Right atrium auricular region (tissue), 2 donors: ENCODE measurements around the gene CDC42EP1. TPM values are rescaled to one million over a fixed set of nuclear protein-coding genes. Genes with fewer than 3 reads are reported as not detected.
"Not testable (repeated sequence)": the region's sequence is repeated elsewhere in the genome, so short reads cannot be mapped to it uniquely, and the experiment has no call there.

Experiments
- DNase-seq: peaks from one replicate; pipeline ENCODE4 v3.0.0-alpha.2; 2019; ENCODE audit warnings: low spot score
- H3K27ac ChIP-seq, 2 donors: fragments of 200-600 bp; sonication (generic); 1 replicate in 1 of 2; 2 replicates in 1 of 2; pipeline ENCODE4 v1.5.1; 2016 to 2019
- H3K27me3 ChIP-seq, 2 donors: fragments of 200-600 bp; sonication (generic); one replicate each; pipeline versions ENCODE4 v1.5.1 to v1.6.0; 2017 to 2019
- H3K36me3 ChIP-seq: fragments of 200-600 bp; sonication (generic); one replicate; pipeline ENCODE4 v1.5.1; 2016
- H3K4me1 ChIP-seq, 2 donors: fragments of 200-600 bp; sonication (generic); one replicate each; pipeline versions ENCODE4 v1.5.1 to v1.6.0; 2017 to 2019
- H3K4me3 ChIP-seq, 2 donors: fragments of 200-600 bp; sonication (generic); 1 replicate in 1 of 2; 2 replicates in 1 of 2; pipeline ENCODE4 v1.5.1; 2017 to 2019; ENCODE audit warnings: mild to moderate bottlenecking in 1 of 2, moderate library complexity in 1 of 2
- H3K9me3 ChIP-seq, 2 donors: fragments of 200-600 bp; sonication (generic); one replicate each; pipeline ENCODE4 v1.5.1; 2019
- total RNA-seq, 2 donors: library from RNA; depleted of rRNA; stranded (reverse); fragments of >200 nt; gene quantifications; one replicate each; pipeline ENCODE4 v1.1.0, GENCODE V29; 2016
- TF ChIP-seq, protein P1 (sequence below), 2 donors: fragments of 200-600 bp; sonication (generic); IDR thresholded peaks; one replicate each; pipeline ENCODE4 v1.5.1; 2019; ENCODE audit warnings: antibody characterized with exemption in 2 of 2

Gene CDC42EP1
- total RNA-seq, 2 donors from 2014 or later = 20.7 to 34.8 TPM

DNA sequence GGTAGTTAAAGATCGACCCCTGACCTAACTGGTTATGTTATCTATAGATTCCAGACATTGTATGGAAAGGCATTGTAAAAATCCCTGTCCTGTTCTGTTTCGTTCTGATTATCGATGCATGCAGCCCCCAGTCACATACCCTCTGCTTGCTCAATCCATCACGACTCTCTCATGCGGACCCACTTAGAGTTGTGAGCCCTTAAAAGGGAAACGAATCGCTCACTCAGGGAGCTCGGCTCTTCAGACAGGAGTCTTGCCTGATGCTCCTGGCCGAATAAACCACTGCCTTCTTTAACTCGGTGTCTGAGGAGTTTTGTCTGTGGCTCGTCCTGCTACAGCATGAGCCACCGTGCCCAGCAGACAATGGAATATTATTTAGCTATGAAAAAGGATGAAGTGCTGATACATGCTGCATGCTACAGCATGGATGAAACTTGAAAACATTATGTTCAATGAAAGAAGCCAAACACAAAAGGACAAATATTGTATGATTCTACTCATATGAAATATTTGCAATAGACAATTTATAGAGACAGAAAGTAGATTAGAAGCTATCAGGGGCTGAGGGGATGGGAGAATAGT, 31.6 kb downstream of the CDC42EP1 start:
- Histone ChIP-seq H3K9me3 (no peaks in the 10 kb centered on the region), H3K4me3 (peak overlapping the region in 1 of 2 donors; percentile 15), H3K4me1 (peaks cover 0 to 6% of the 10 kb centered on the region in 2 donors), H3K36me3 (no peaks in the 10 kb centered on the region), H3K27me3 (no peaks in the 10 kb centered on the region), H3K27ac (peak overlapping the region in 1 of 2 donors; percentile 18)
- DNase-seq = no peak
- TF ChIP-seq, protein P1, sequence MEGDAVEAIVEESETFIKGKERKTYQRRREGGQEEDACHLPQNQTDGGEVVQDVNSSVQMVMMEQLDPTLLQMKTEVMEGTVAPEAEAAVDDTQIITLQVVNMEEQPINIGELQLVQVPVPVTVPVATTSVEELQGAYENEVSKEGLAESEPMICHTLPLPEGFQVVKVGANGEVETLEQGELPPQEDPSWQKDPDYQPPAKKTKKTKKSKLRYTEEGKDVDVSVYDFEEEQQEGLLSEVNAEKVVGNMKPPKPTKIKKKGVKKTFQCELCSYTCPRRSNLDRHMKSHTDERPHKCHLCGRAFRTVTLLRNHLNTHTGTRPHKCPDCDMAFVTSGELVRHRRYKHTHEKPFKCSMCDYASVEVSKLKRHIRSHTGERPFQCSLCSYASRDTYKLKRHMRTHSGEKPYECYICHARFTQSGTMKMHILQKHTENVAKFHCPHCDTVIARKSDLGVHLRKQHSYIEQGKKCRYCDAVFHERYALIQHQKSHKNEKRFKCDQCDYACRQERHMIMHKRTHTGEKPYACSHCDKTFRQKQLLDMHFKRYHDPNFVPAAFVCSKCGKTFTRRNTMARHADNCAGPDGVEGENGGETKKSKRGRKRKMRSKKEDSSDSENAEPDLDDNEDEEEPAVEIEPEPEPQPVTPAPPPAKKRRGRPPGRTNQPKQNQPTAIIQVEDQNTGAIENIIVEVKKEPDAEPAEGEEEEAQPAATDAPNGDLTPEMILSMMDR (IDR thresholded peaks at IDR 0.05) = no peak

DNA sequence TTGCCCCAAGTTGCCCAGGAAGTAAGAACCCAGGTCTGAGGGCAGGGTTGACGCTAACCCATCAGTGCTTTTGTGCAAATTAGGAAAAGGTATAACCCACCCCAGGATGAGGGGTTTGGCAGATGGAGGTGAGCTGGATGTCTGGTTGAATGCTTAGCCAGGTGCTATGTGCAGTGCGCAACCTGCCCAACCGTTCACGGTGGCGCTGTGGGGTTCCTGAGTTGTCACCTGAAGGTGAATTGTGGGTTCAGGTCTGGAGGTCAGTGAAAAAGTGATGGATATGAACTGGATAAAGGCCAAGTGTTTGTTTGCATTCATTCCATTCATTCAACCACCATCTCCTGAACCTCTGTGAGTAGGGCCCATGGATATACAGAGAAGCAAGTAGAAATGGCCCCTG, 34.0 kb downstream of the CDC42EP1 start:
- no peak overlapping the region for H3K27ac ChIP-seq
- DNase-seq = no peak
- TF ChIP-seq, protein P1 (IDR thresholded peaks at IDR 0.05) = no peak
- no peak overlapping the region for H3K4me3 ChIP-seq
- H3K27me3 ChIP-seq = no peaks in the 10 kb centered on the region
- H3K4me1 ChIP-seq = peaks cover 0 to 6% of the 10 kb centered on the region in 2 donors
- no peaks in the 10 kb centered on the region for H3K36me3 ChIP-seq
- H3K9me3 ChIP-seq = no peaks in the 10 kb centered on the region

DNA sequence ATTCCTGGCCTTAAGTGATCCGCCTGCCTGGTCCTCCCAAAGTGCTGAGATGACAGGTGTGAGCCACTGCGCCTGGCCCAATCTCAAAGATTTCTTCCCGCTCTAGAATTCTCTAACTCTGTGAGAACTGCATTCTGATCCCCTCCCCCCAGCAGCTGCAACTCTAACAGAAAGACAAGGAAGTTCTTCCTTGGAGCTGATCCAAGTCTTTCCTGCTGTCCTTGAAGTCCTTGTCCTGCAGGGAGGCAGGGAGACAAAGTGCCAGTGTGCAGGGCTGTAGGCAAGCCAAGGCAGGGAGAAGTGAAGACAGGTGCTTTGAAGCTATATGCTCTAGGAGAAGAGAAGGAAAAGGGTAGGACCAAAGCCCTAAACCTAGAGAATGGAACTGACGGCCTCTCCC, 38.9 kb downstream of the CDC42EP1 start:
- H3K36me3 ChIP-seq = no peaks in the 10 kb centered on the region
- H3K4me1 ChIP-seq = no peaks in the 10 kb centered on the region
- DNase-seq = no peak
- TF ChIP-seq, protein P1 (IDR thresholded peaks at IDR 0.05) = no peak
- no peaks in the 10 kb centered on the region for H3K9me3 ChIP-seq
- no peak overlapping the region for H3K4me3 ChIP-seq
- H3K27ac ChIP-seq = no peak overlapping the region
- H3K27me3 ChIP-seq = no peaks in the 10 kb centered on the region

DNA sequence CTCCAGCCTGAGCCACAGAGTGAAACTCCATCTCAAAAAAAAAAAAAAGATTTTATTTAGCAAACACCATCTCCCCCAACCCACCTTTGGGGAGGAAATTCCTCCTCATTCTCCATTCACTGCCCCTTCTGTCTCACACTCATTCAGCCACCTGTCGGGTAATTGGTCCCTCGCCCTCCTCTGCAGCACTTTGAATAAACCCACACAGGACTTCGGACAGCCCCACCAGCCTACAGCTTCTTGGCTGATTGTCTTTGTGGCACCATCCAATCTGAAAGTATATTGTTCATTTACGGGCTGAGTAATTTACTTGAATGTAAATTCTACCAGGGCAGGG, 40.9 kb downstream of the CDC42EP1 start:
- Histone ChIP-seq H3K27ac (no peak overlapping the region), H3K27me3 (no peaks in the 10 kb centered on the region), H3K36me3 (no peaks in the 10 kb centered on the region), H3K4me1 (no peaks in the 10 kb centered on the region), H3K9me3 (no peaks in the 10 kb centered on the region), H3K4me3 (no peak overlapping the region)
- no peak for DNase-seq
- TF ChIP-seq, protein P1 (IDR thresholded peaks at IDR 0.05) = no peak

DNA sequence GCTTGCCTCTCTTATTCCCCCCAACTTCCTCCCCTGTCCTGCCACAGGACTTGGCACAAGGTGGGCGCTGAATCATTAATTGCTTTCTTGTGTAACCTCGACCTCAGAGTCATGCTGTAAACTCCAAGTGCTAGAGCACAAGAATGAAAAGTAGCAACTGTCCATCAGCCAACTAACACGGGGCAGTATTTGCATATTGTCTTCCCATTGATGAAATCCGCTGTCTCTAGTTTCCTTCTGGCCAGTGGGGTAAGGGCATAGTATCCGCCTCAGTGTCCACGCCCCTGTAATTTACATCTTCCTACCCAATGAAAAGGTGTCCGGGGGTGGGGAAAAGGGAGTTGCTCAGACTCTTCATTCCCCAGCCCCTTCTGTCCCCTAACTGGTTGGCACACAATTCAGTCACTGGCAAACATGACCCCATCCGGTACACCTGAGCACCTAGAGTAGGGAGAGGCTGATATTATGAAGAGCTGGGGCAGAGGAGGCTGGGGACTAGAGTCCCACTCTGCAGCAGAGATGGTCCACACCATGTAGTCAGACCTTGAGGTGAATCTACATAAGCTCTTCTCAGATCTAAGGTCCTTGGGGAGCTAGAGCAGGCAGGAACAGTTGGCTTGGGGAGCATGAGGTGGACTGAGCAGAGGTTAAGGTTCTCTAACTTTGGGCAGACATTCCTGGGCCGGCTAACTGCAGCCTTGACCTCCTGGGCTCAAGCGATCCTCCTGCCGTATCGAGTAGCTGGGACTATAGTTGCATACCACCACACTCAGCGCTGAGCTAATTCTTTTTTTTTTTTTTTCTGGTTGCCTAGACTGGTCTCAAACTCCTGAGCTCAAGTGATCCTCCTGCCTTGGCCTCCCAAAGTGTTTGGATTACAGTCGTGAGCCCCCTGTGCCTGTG, 41.5 kb downstream of the CDC42EP1 start:
- DNase-seq = no peak
- no peak overlapping the region for H3K4me3 ChIP-seq
- H3K27me3 ChIP-seq = no peaks in the 10 kb centered on the region
- no peak overlapping the region for H3K27ac ChIP-seq
- no peaks in the 10 kb centered on the region for H3K9me3 ChIP-seq
- no peaks in the 10 kb centered on the region for H3K36me3 ChIP-seq
- peaks cover 0 to under 1% of the 10 kb centered on the region in 2 donors for H3K4me1 ChIP-seq
- TF ChIP-seq, protein P1 (IDR thresholded peaks at IDR 0.05) = no peak

DNA sequence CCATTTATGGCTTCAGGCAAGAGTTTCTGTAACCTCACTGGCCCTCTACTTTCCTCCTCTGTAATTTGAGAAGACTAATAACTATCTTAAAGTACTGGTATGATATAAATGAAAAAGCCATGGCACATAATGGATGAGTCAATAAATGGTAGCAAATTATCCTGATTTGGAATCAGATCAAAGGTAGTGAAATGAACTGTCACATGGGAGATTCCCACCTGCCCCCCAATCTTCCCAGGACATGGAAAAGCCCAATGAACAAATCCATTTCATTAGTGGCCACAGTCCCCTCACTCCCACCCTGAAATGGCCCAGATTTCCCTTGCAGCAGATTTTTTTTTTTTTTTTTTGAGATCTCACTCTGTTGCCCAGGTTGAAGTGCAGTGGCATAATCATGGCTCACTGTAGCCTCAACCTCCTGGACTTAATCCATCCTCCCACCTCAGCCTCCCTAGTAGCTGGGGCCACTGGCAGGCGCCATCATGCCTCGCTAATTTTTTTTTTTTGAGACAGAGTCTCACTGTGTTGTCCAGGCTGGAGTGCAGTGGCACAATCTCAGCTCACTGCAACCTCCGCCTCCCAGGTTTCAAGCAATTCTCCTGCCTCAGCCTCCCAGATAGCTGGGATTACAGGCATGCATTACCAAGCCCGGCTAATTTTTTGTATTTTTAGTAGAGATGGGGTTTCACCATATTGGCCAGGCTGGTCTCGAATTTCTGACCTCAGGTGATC, 42.4 kb downstream of the CDC42EP1 start:
- not testable (repeated sequence) for H3K27me3 ChIP-seq, H3K27ac ChIP-seq, DNase-seq, H3K36me3 ChIP-seq, H3K4me3 ChIP-seq, H3K9me3 ChIP-seq
- peaks cover 0 to 10% of the 10 kb centered on the region in 2 donors for H3K4me1 ChIP-seq
